ENCODE data around the gene CCNF.
A peak's percentile ranks its signal among the peaks of the same experiment; 100 is the strongest.

The CCNF gene

DNA sequence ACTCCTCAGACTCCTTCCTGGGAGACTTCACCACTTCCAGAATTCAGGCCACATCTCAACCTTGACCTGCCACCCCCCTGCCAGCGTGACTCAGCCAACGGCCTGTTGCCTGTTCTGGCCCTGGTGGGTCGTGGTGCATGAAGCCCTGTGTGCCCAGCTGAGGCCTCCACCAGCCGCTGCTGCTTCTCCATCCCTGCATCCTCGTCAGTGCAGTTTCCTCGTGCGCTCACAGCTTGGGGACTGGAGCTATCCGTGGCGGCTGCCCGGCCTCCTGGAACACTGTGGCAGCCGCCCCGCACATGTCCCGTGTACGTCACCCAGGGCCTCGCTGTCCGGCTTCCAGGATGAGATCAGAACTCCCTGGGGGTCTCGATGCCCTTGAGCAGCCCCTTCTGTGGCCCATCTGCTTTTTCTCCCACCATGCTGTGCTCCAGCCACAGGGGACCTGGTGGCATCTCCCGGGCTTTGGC lies 22.6 kb downstream of the CCNF start:
- in situ Hi-C loops (cut with HindIII; ENCODE audit: low pct_unique_long_range_greater_than_20kb, low sequenced_read_pairs): no loop called here
- no peak for DNase-seq (ENCODE audit: low read depth in 1 of 2, low spot score in 1 of 2)
- TF ChIP-seq JUND (IDR thresholded peaks at IDR 0.05; ENCODE audit: low read depth): no peak

- no peak for TF ChIP-seq JUND (IDR thresholded peaks at IDR 0.05; ENCODE audit: low read depth)
- in situ Hi-C loops (cut with HindIII; ENCODE audit: low pct_unique_long_range_greater_than_20kb, low sequenced_read_pairs): no loop called here
- DNase-seq (ENCODE audit: low read depth in 1 of 2, low spot score in 1 of 2): no peak
Observed at GRCh38 chr16:2452650-2453049, 23.4 kb downstream of the CCNF start.

DNA sequence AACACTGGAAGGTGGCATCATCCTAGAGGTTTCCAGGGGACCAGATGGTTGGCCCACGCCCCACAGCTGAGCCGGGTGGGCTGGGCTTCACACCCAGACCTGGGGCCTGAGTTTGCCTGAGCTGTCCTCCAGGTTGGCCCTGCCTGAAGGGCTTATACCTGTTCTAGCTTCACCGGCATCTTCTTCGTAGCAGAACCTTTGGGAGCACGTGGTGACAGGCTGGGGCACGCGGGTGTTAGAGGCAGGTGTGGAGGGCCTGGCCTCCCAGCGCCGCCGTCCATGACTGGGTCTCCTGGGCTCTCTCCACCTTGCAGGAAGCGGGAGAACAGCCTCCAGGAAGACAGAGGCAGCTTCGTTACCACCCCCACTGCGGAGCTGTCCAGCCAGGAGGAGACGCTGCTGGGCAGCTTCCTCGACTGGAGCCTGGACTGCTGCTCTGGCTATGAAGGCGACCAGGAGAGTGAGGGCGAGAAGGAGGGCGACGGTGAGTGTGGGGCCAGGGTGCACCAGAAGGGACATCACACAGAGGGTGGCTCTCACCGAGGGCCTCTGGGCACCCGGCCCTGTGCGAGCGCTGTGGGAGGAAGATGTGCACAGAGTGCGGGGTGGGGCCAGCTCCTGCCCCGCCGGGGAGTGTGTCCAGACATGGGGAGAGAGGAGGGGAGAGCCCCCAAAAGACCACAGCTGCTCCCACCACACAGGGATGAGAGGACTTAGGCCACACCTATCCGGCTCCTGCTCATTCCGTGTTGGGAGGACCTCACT lies 26.0 kb downstream of the CCNF start:
- in situ Hi-C loops (cut with HindIII; ENCODE audit: low pct_unique_long_range_greater_than_20kb, low sequenced_read_pairs): no loop called here
- no peak for DNase-seq (ENCODE audit: low read depth in 1 of 2, low spot score in 1 of 2)
- no peak for TF ChIP-seq JUND (IDR thresholded peaks at IDR 0.05; ENCODE audit: low read depth)

- DNase-seq (ENCODE audit: low read depth in 1 of 2, low spot score in 1 of 2): no peak
- in situ Hi-C loops (cut with HindIII; ENCODE audit: low pct_unique_long_range_greater_than_20kb, low sequenced_read_pairs): no loop called here
- TF ChIP-seq JUND (IDR thresholded peaks at IDR 0.05; ENCODE audit: low read depth): no peak
Observed at GRCh38 chr16:2456551-2457153, 27.4 kb downstream of the CCNF start.

GRCh38 chr16:2457267-2457666 lies 28.0 kb downstream of the CCNF start:
- DNase-seq (ENCODE audit: low read depth in 1 of 2, low spot score in 1 of 2): no peak
- TF ChIP-seq JUND (IDR thresholded peaks at IDR 0.05; ENCODE audit: low read depth): no peak
- in situ Hi-C loops (cut with HindIII; ENCODE audit: low pct_unique_long_range_greater_than_20kb, low sequenced_read_pairs): no loop called here

GRCh38 chr16:2457946-2458345 lies 28.7 kb downstream of the CCNF start:
- TF ChIP-seq JUND (IDR thresholded peaks at IDR 0.05; ENCODE audit: low read depth): no peak
- no peak for DNase-seq (ENCODE audit: low read depth in 1 of 2, low spot score in 1 of 2)
- in situ Hi-C loops (cut with HindIII; ENCODE audit: low pct_unique_long_range_greater_than_20kb, low sequenced_read_pairs): no loop called here

GRCh38 chr16:2458887-2459646 lies 29.8 kb downstream of the CCNF start:
- no peak for TF ChIP-seq JUND (IDR thresholded peaks at IDR 0.05; ENCODE audit: low read depth)
- no peak for DNase-seq (ENCODE audit: low read depth in 1 of 2, low spot score in 1 of 2)
- in situ Hi-C loops (cut with HindIII; ENCODE audit: low pct_unique_long_range_greater_than_20kb, low sequenced_read_pairs): no loop called here

- peak; percentile 97 to 99 for DNase-seq (ENCODE audit: low read depth in 1 of 2, low spot score in 1 of 2)
- TF ChIP-seq JUND (IDR thresholded peaks at IDR 0.05; ENCODE audit: low read depth): no peak
- in situ Hi-C loops (cut with HindIII; ENCODE audit: low pct_unique_long_range_greater_than_20kb, low sequenced_read_pairs): no loop called here
Observed at GRCh38 chr16:2459647-2460390, 30.6 kb downstream of the CCNF start, which contains the start of gene TEDC2. Gene TEDC2, plus strand, starts transcription at chr16:2460109. Its CDS starts 36 bp downstream, at chr16:2460145.

GRCh38 chr16:2460391-2460713 lies 31.1 kb downstream of the CCNF start:
- in situ Hi-C loops (cut with HindIII; ENCODE audit: low pct_unique_long_range_greater_than_20kb, low sequenced_read_pairs): no loop called here
- no peak for DNase-seq (ENCODE audit: low read depth in 1 of 2, low spot score in 1 of 2)
- no peak for TF ChIP-seq JUND (IDR thresholded peaks at IDR 0.05; ENCODE audit: low read depth)

DNA sequence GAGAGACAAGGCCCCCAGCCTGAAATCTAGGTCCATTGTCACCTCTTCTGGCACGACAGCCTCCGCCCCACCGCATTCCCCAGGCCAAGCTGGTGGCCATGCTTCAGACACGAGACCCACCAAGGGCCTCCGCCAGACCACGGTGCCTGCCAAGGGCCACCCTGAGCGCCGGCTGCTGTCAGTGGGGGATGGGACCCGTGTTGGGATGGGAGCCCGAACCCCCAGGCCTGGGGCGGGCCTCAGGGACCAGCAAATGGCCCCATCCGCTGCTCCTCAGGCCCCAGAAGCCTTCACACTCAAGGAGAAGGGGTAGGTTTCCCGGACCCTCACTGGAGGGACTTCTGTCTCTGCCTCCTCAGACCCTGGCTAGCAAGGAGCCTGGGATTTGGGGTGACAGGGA lies 31.7 kb downstream of the CCNF start:
- in situ Hi-C loops (cut with HindIII; ENCODE audit: low pct_unique_long_range_greater_than_20kb, low sequenced_read_pairs): no loop called here
- TF ChIP-seq JUND (IDR thresholded peaks at IDR 0.05; ENCODE audit: low read depth): no peak

GRCh38 chr16:2462031-2462866 lies 33.0 kb downstream of the CCNF start:
- in situ Hi-C loops (cut with HindIII; ENCODE audit: low pct_unique_long_range_greater_than_20kb, low sequenced_read_pairs): no loop called here
- DNase-seq (ENCODE audit: low read depth in 1 of 2, low spot score in 1 of 2): no peak

More for the DNA sequence above, 31.7 kb downstream of the CCNF start:
- DNase-seq (ENCODE audit: low read depth in 1 of 2, low spot score in 1 of 2): no peak

GRCh38 chr16:2464333-2464732 lies 35.1 kb downstream of the CCNF start:
- TF ChIP-seq JUND (IDR thresholded peaks at IDR 0.05; ENCODE audit: low read depth): no peak
- in situ Hi-C loops (cut with HindIII; ENCODE audit: low pct_unique_long_range_greater_than_20kb, low sequenced_read_pairs): no loop called here
- DNase-seq (ENCODE audit: low read depth in 1 of 2, low spot score in 1 of 2): no peak

More at GRCh38 chr16:2462031-2462866, 33.0 kb downstream of the CCNF start:
- TF ChIP-seq JUND (IDR thresholded peaks at IDR 0.05; ENCODE audit: low read depth): no peak
